Panc1 (cell line): ENCODE measurements around the gene ASCL3. TPM values are rescaled to one million over a fixed set of nuclear protein-coding genes. Genes with fewer than 3 reads are reported as not detected.

ENCODE experiments used
- ATAC-seq: fragments of 200-7000 bp; cut with Tn5 transposase; 2 replicates; pipeline ENCODE4 v1.9.1; 2020; ENCODE audit warnings: mild to moderate bottlenecking, moderate library complexity
- BruUV-seq: library from RNA; stranded (reverse); fragments of 400-500 nt; replicated peaks from 2 replicates; lab custom pipeline; 2021; lab: Mats Ljungman, UMichigan
- CTCF ChIA-PET: fragments of 300-600 bp; sonication (Branson Sonifier 250); formaldehyde crosslinking; loops from one replicate; lab custom pipeline; 2022; ENCODE audit warnings: antibody characterized with exemption; lab: Charles Lee
- POLR2A ChIA-PET: fragments of 300-600 bp; sonication (Branson Sonifier 250); formaldehyde crosslinking; loops from one replicate; lab custom pipeline; 2022; ENCODE audit warnings: antibody characterized with exemption; lab: Charles Lee
- DNase-seq: peaks from one replicate; pipeline ENCODE4 v3.0.0-alpha.2; 2010; ENCODE audit warnings: low read depth, low spot score
- H3K27ac ChIP-seq: 2 replicates; pipeline ENCODE4 v1.5.1; 2011; ENCODE audit warnings: mild to moderate bottlenecking, low read length, inconsistent platforms
- H3K27me3 ChIP-seq: fragments of 200-500 bp; sonication (Bioruptor generic); 2 replicates; pipeline ENCODE4 v1.6.0; 2014; ENCODE audit warnings: low read length, inconsistent platforms; ENCODE audit not compliant: control insufficient read depth, insufficient read depth
- H3K36me3 ChIP-seq: fragments of 200-500 bp; sonication (Bioruptor generic); 2 replicates; pipeline ENCODE4 v1.5.1; 2014; ENCODE audit warnings: inconsistent platforms, mild to moderate bottlenecking, low read length, moderate library complexity; ENCODE audit not compliant: control insufficient read depth, insufficient read depth
- H3K4me1 ChIP-seq: 2 replicates; pipeline ENCODE4 v1.5.1; 2011; ENCODE audit warnings: inconsistent platforms, mild to moderate bottlenecking, low read length, moderate library complexity; ENCODE audit not compliant: control insufficient read depth, insufficient read depth
- H3K4me3 ChIP-seq, 2 experiments: 2 replicates each; pipeline ENCODE4 v1.5.1; 2011 to 2012; ENCODE audit warnings: low read depth in 2 of 2, low read length in 2 of 2, mild to moderate bottlenecking in 2 of 2, inconsistent platforms in 1 of 2, moderate library complexity in 1 of 2
- H3K9me3 ChIP-seq: fragments of 200-500 bp; sonication (Bioruptor generic); 2 replicates; pipeline ENCODE4 v1.5.1; 2014; ENCODE audit warnings: low read depth, mild to moderate bottlenecking, inconsistent platforms, low read length, moderate library complexity; ENCODE audit not compliant: control insufficient read depth, insufficient read depth
- CTCF ChIP-seq: fragments of 450-650 bp; IDR thresholded peaks from 2 replicates; pipeline ENCODE4 v1.5.1; 2017; ENCODE audit warnings: mild to moderate bottlenecking
- POLR2AphosphoS5 ChIP-seq: IDR thresholded peaks from 2 replicates; pipeline ENCODE4 v1.6.1; 2012; ENCODE audit warnings: mild to moderate bottlenecking, low read depth, low read length, moderate library complexity
- REST ChIP-seq, 2 experiments: IDR thresholded peaks; 2 replicates each; pipeline ENCODE4 v1.6.1; 2011 to 2012; ENCODE audit warnings: low read depth in 2 of 2, control low read depth in 1 of 2, low read length in 1 of 2, mild to moderate bottlenecking in 1 of 2, moderate library complexity in 1 of 2; ENCODE audit not compliant: insufficient read depth in 1 of 2
- SIN3A ChIP-seq: IDR thresholded peaks from 2 replicates; pipeline ENCODE4 v1.6.1; 2012; ENCODE audit warnings: low read depth, mild to moderate bottlenecking, low read length, moderate library complexity, borderline replicate concordance; ENCODE audit not compliant: insufficient read depth
- TCF7L2 ChIP-seq: IDR thresholded peaks from 2 replicates; pipeline ENCODE4 v1.6.1; 2011; ENCODE audit warnings: mild to moderate bottlenecking, low read depth, low read length, inconsistent platforms
- in situ Hi-C: cut with HindIII; loops from 2 replicates; pipeline ENCODE4 v1.10.0; 2016; ENCODE audit warnings: low sequenced_read_pairs, low pct_unique_long_range_greater_than_20kb
- intact Hi-C: fragments of 100-400 bp; cut with micrococcal nuclease; formaldehyde crosslinking; loops from one replicate; pipeline ENCODE4 v1.10.0; 2022; ENCODE audit not compliant: unreplicated experiment
- total RNA-seq: library from RNA; stranded (reverse); gene quantifications from one replicate; pipeline ENCODE4 v1.2.1, GENCODE V29; 2021; ENCODE audit not compliant: unreplicated experiment

The ASCL3 gene
- total RNA-seq, 1 experiment from 2014 or later: not detected

- Histone ChIP-seq H3K9me3 (no peaks in the 10 kb centered on the region), H3K36me3 (no peaks in the 10 kb centered on the region), H3K4me3 (no peak overlapping the region), H3K4me1 (peaks cover 15% of the 10 kb centered on the region), H3K27ac (no peak overlapping the region), H3K27me3 (no peaks in the 10 kb centered on the region)
- no peak for DNase-seq
- ATAC-seq: no peak
- ChIA-PET POLR2A (interaction anchor here (0.6 kb wide), 1 partner anchor 37 kb away, joined by 3 read pairs; no protein-coding TSS in a partner anchor), CTCF (interaction anchor here (1.2 kb wide), 1 partner anchor 94 kb away, joined by 3 read pairs; no protein-coding TSS in a partner anchor)
- intact Hi-C loops: no loop called here
- no TSS peak for BruUV-seq
- TF ChIP-seq SIN3A (no peak), REST (IDR thresholded peaks at IDR 0.05; ENCODE audit: insufficient read depth in 1 of 2, low read depth in 2 of 2, low read length in 1 of 2) (no peak), POLR2AphosphoS5 (no peak), TCF7L2 (no peak), CTCF (no peak)
- in situ Hi-C loops: no loop called here
Observed at GRCh38 chr11:8908099-8908498, 34.7 kb downstream of the ASCL3 start.

GRCh38 chr11:8907116-8907515 lies 35.7 kb downstream of the ASCL3 start:
- H3K27me3 ChIP-seq: no peaks in the 10 kb centered on the region
- no peak for TF ChIP-seq TCF7L2
- TF ChIP-seq SIN3A: no peak
- no peak for TF ChIP-seq CTCF
- no peak for TF ChIP-seq REST (IDR thresholded peaks at IDR 0.05; ENCODE audit: insufficient read depth in 1 of 2, low read depth in 2 of 2, low read length in 1 of 2)
- TF ChIP-seq POLR2AphosphoS5: no peak
- in situ Hi-C loops (no loop called here), intact Hi-C loops (no loop called here)
- ATAC-seq: no peak
- no TSS peak for BruUV-seq
- H3K27ac ChIP-seq: no peak overlapping the region; the same call in 1 of the 2 replicates
- no peak for DNase-seq
- H3K4me1 ChIP-seq: peaks cover 9% of the 10 kb centered on the region
- H3K36me3 ChIP-seq: no peaks in the 10 kb centered on the region
- POLR2A ChIA-PET: interaction anchor here (0.6 kb wide), 1 partner anchor 36 kb away, joined by 3 read pairs; no protein-coding TSS in a partner anchor
- H3K9me3 ChIP-seq: no peaks in the 10 kb centered on the region
- CTCF ChIA-PET: no interaction called here
- no peak overlapping the region for H3K4me3 ChIP-seq
